ENCODE measurements around the gene CRHR1. TPM values are rescaled to one million over a fixed set of nuclear protein-coding genes. Genes with fewer than 3 reads are reported as not detected.

Gene CRHR1
- total RNA-seq, 4 donors from 2014 or later, result 0.40 TPM; not detected in 3

GRCh38 chr17:45761957-45762565, 22.1 kb upstream of the CRHR1 start:
- no peaks in the 10 kb centered on the region for H3K27me3 ChIP-seq

GRCh38 chr17:45763182-45763581, 20.9 kb upstream of the CRHR1 start:
- H3K4me3 ChIP-seq, result no peak overlapping the region

More at GRCh38 chr17:45761957-45762565, 22.1 kb upstream of the CRHR1 start:
- DNase-seq, result peak in 1 of 3 donors; percentile 7
- no peak for TF ChIP-seq CTCF (IDR thresholded peaks at IDR 0.05)
- TF ChIP-seq POLR2A (IDR thresholded peaks at IDR 0.05), result no peak
- H3K36me3 ChIP-seq, result no peaks in the 10 kb centered on the region
- no peaks in the 10 kb centered on the region for H3K9me3 ChIP-seq
- no peaks in the 10 kb centered on the region for H3K4me1 ChIP-seq
- H3K27ac ChIP-seq, result no peak overlapping the region
- no peak overlapping the region for H3K4me3 ChIP-seq

GRCh38 chr17:45764479-45764878, 19.6 kb upstream of the CRHR1 start:
- H3K27me3 ChIP-seq, result no peaks in the 10 kb centered on the region
- H3K4me3 ChIP-seq, result no peak overlapping the region
- TF ChIP-seq CTCF (IDR thresholded peaks at IDR 0.05) (no peak), POLR2A (IDR thresholded peaks at IDR 0.05) (no peak)
- H3K9me3 ChIP-seq, result no peaks in the 10 kb centered on the region
- H3K27ac ChIP-seq, result no peak overlapping the region
- H3K36me3 ChIP-seq, result no peaks in the 10 kb centered on the region
- H3K4me1 ChIP-seq, result no peaks in the 10 kb centered on the region
- no peak for DNase-seq

More at GRCh38 chr17:45763182-45763581, 20.9 kb upstream of the CRHR1 start:
- DNase-seq, result peak in 1 of 3 donors; percentile 31
- TF ChIP-seq CTCF (IDR thresholded peaks at IDR 0.05) (no peak), POLR2A (IDR thresholded peaks at IDR 0.05) (no peak)
- Histone ChIP-seq H3K4me1 (no peaks in the 10 kb centered on the region), H3K9me3 (no peaks in the 10 kb centered on the region), H3K36me3 (no peaks in the 10 kb centered on the region), H3K27ac (no peak overlapping the region), H3K27me3 (no peaks in the 10 kb centered on the region)

DNA sequence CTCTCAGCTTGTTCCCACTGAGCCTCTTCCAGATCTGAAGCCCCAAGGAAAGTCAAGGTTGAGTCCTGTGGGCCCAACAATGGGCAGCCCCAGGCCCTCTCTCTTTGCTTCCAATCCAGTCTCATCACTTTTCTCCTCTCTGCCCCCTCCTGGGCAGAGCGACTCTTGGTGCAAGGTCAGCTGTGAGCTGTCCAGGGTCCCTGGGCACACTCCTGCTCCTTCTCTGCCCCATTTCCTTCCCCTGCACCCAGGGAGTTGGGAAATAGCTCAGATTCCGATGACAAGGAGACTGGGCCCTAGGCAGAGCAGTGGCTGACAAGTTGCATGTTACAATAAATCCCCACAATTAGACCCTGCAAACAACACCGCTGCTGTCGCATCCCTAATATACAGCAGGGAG, 16.1 kb upstream of the CRHR1 start:
- no peaks in the 10 kb centered on the region for H3K4me1 ChIP-seq
- no peak overlapping the region for H3K4me3 ChIP-seq
- H3K9me3 ChIP-seq, result no peaks in the 10 kb centered on the region
- no peak for TF ChIP-seq POLR2A (IDR thresholded peaks at IDR 0.05)
- no peak for TF ChIP-seq CTCF (IDR thresholded peaks at IDR 0.05)
- no peak for DNase-seq
- no peaks in the 10 kb centered on the region for H3K27me3 ChIP-seq
- no peaks in the 10 kb centered on the region for H3K36me3 ChIP-seq
- H3K27ac ChIP-seq, result no peak overlapping the region

DNA sequence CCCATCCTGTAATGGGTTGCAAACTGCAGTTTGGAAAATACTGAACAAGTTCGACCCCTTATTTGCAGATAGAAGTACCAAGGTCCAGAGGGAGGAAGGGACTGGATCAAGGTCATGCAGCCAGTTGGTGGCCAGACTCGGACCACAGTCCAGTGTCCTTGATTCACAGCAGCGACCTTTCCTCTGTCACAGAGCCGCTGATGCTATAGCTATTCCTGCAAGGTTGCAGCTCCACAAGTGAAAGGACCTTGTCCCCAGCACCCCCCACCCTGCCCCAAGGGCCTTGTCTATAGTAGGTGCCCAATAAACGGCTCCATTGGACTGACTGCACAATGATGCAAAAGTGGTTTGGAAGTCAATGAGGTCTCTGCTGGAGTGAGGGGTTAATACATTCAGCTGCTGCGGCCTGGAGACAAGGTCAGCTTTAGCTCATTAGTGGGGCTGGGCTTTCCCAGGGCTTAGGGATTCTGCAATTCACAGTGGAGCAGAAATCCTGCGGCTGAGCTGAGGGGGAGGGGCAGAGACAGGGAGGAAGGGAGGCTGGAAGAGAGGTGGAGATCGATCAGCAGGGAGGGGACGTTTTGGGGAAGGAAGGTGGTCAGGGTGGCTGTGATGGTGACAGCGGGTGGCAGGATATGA, 13.4 kb upstream of the CRHR1 start:
- H3K27me3 ChIP-seq, result no peaks in the 10 kb centered on the region
- H3K9me3 ChIP-seq, result no peaks in the 10 kb centered on the region
- H3K27ac ChIP-seq, result no peak overlapping the region
- DNase-seq, result no peak
- TF ChIP-seq CTCF (IDR thresholded peaks at IDR 0.05) (no peak), POLR2A (IDR thresholded peaks at IDR 0.05) (no peak)
- no peaks in the 10 kb centered on the region for H3K4me1 ChIP-seq
- no peak overlapping the region for H3K4me3 ChIP-seq
- H3K36me3 ChIP-seq, result no peaks in the 10 kb centered on the region
